Tibial nerve (tissue), 4 donors: ENCODE measurements around the gene TDRD9. TPM values are rescaled to one million over a fixed set of nuclear protein-coding genes. Genes with fewer than 3 reads are reported as not detected.

Source experiments
- DNase-seq, 2 donors: peaks; one replicate each; pipeline ENCODE4 v3.0.0-alpha.2; 2019; ENCODE audit warnings: low spot score in 2 of 2
- H3K27ac ChIP-seq, 4 donors: fragments of 200-600 bp; sonication (generic) in 3 of 4; one replicate each; pipeline ENCODE4 v1.5.1; 2017 to 2019; ENCODE audit warnings: mild to moderate bottlenecking in 1 of 4
- H3K27me3 ChIP-seq, 2 donors: fragments of 200-600 bp; sonication (generic) in 1 of 2; one replicate each; pipeline versions ENCODE4 v1.5.1 to v1.6.0; 2017 to 2019
- H3K36me3 ChIP-seq, 3 donors: fragments of 200-600 bp; sonication (generic); one replicate each; pipeline ENCODE4 v1.5.1; 2018 to 2019
- H3K4me1 ChIP-seq, 4 donors: fragments of 200-600 bp; sonication (generic) in 3 of 4; one replicate each; pipeline ENCODE4 v1.5.1; 2017 to 2019
- H3K4me3 ChIP-seq, 4 donors: fragments of 200-600 bp; sonication (generic) in 3 of 4; one replicate each; pipeline ENCODE4 v1.5.1; 2017 to 2019; ENCODE audit warnings: mild to moderate bottlenecking in 1 of 4, moderate library complexity in 1 of 4
- H3K9me3 ChIP-seq, 4 donors: fragments of 200-600 bp; sonication (generic) in 3 of 4; one replicate each; pipeline ENCODE4 v1.5.1; 2017 to 2019
- EP300 ChIP-seq, 2 donors: sonication (generic); formaldehyde crosslinking; IDR thresholded peaks; one replicate each; pipeline ENCODE4 v1.6.1; 2017; ENCODE audit warnings: antibody characterized with exemption in 2 of 2, mild to moderate bottlenecking in 1 of 2
- POLR2A ChIP-seq, 2 donors: fragments of 450-650 bp; IDR thresholded peaks; one replicate each; pipeline ENCODE4 v1.6.1; 2017; ENCODE audit warnings: antibody characterized with exemption in 2 of 2, mild to moderate bottlenecking in 2 of 2, moderate library complexity in 2 of 2
- WGBS, 2 donors: methylation state at CpG; one replicate each; pipeline ENCODE4 v1.1.5; 2018; 5-methylcytosine and 5-hydroxymethylcytosine counted together
- total RNA-seq, 4 donors: library from RNA; depleted of rRNA; stranded (reverse); fragments of >200 nt; gene quantifications; one replicate each; pipeline ENCODE4 v1.1.0, GENCODE V29; 2016
- TF ChIP-seq, protein P1 (sequence below), 5 experiments: fragments of 200-600 bp in 3 of 5; fragments of 450-650 bp in 2 of 5; sonication (generic) in 3 of 5; IDR thresholded peaks; one replicate each; pipeline ENCODE4 v1.5.1; 2016 to 2019; ENCODE audit warnings: antibody characterized with exemption in 5 of 5, mild to moderate bottlenecking in 3 of 5, moderate library complexity in 2 of 5

TDRD9 gene
- total RNA-seq, 4 donors from 2014 or later, result under 0.01 to 1.9 (median 1.4) TPM

DNA sequence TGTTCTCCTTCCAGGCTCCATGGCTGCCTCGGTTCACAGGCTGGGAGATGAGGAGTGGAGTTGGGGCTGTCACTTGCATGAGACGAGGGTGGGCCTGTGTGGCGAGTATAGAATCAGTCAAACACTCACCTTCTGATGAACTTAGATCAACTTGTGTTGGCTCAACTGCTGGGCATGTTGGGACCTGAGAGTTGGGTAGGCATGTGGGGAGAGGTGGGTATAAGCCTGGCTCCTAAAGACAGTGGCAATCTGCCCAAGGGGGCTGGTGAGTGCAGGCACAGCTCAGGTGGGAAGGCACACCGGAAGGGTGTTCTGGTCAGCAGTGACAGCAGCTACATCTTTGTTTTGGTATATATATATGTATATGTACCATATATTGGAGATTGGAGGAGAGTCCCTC lies 30.1 kb upstream of the TDRD9 start:
- Histone ChIP-seq H3K4me3 (no peak overlapping the region), H3K9me3 (no peaks in the 10 kb centered on the region), H3K36me3 (no peaks in the 10 kb centered on the region), H3K27ac (no peak overlapping the region), H3K4me1 (no peaks in the 10 kb centered on the region), H3K27me3 (no peaks in the 10 kb centered on the region)
- WGBS, 2 donors, result 88 to 98% methylated on average over 4 of the region's 4 CpGs
- TF ChIP-seq EP300 (IDR thresholded peaks at IDR 0.05) (no peak), POLR2A (IDR thresholded peaks at IDR 0.05) (no peak)
- TF ChIP-seq, protein P1, sequence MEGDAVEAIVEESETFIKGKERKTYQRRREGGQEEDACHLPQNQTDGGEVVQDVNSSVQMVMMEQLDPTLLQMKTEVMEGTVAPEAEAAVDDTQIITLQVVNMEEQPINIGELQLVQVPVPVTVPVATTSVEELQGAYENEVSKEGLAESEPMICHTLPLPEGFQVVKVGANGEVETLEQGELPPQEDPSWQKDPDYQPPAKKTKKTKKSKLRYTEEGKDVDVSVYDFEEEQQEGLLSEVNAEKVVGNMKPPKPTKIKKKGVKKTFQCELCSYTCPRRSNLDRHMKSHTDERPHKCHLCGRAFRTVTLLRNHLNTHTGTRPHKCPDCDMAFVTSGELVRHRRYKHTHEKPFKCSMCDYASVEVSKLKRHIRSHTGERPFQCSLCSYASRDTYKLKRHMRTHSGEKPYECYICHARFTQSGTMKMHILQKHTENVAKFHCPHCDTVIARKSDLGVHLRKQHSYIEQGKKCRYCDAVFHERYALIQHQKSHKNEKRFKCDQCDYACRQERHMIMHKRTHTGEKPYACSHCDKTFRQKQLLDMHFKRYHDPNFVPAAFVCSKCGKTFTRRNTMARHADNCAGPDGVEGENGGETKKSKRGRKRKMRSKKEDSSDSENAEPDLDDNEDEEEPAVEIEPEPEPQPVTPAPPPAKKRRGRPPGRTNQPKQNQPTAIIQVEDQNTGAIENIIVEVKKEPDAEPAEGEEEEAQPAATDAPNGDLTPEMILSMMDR (IDR thresholded peaks at IDR 0.05), result no peak
- DNase-seq, result no peak

DNA sequence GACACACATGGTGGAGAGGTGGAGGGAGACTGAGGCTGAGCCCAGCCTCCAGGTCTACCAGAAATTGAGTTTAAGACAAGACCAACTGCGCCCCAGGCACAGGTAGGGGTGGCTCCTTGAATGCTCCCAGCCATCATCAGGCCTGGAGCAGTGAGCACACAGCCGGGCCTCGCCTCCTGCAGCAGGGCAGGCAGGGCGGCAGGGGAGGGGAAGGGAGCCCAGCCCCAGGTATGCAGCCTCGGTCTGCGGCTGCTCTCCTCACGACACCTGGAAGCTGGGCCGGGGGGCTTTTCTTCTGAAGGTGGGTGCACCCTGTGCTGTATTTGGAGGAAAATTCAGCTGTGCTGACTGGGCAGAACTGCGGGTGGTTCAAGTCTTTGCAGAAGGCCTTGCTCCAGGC lies 29.5 kb upstream of the TDRD9 start:
- no peaks in the 10 kb centered on the region for H3K27me3 ChIP-seq
- 78 to 83% methylated on average over 8 to 9 of the region's 9 CpGs for WGBS, 2 donors
- H3K4me1 ChIP-seq, result no peaks in the 10 kb centered on the region
- no peaks in the 10 kb centered on the region for H3K36me3 ChIP-seq
- TF ChIP-seq, protein P1 (IDR thresholded peaks at IDR 0.05), result no peak
- TF ChIP-seq POLR2A (IDR thresholded peaks at IDR 0.05) (no peak), EP300 (IDR thresholded peaks at IDR 0.05) (no peak)
- H3K4me3 ChIP-seq, result no peak overlapping the region
- H3K9me3 ChIP-seq, result no peaks in the 10 kb centered on the region
- no peak for DNase-seq
- no peak overlapping the region for H3K27ac ChIP-seq

GRCh38 chr14:103899316-103899715 lies 28.9 kb upstream of the TDRD9 start:
- Histone ChIP-seq H3K9me3 (no peaks in the 10 kb centered on the region), H3K4me3 (no peak overlapping the region), H3K4me1 (no peaks in the 10 kb centered on the region), H3K36me3 (no peaks in the 10 kb centered on the region), H3K27ac (no peak overlapping the region), H3K27me3 (no peaks in the 10 kb centered on the region)
- DNase-seq, result no peak
- TF ChIP-seq, protein P1 (IDR thresholded peaks at IDR 0.05), result no peak
- TF ChIP-seq EP300 (IDR thresholded peaks at IDR 0.05) (no peak), POLR2A (IDR thresholded peaks at IDR 0.05) (no peak)
- WGBS, 2 donors, result 68 to 70% methylated on average over 13 of the region's 13 CpGs

DNA sequence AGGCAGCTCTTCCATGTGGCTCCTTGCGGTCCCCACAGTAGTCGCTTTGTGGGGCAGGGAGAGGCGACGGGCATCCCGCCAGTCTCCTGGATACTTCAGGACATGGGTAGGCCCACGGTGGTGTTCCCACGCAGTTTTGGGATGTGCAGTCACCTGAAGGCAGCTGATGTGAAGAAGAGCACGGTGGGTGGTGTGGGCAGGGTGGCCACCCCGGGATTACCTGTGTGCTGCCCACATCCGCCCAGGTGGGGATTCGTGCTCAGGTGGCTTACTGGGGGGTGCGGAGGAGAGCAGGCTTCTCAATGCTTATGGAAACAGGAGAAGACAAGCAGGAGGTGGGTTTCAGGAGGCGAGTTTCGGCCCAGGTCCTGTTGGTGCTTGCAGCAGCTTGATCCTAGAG lies 28.4 kb upstream of the TDRD9 start:
- Histone ChIP-seq H3K27ac (no peak overlapping the region), H3K27me3 (no peaks in the 10 kb centered on the region), H3K9me3 (no peaks in the 10 kb centered on the region), H3K4me1 (no peaks in the 10 kb centered on the region), H3K36me3 (no peaks in the 10 kb centered on the region), H3K4me3 (no peak overlapping the region)
- 89 to 96% methylated on average over 8 to 14 of the region's 14 CpGs for WGBS, 2 donors
- no peak for DNase-seq
- TF ChIP-seq, protein P1 (IDR thresholded peaks at IDR 0.05), result no peak
- no peak for TF ChIP-seq POLR2A (IDR thresholded peaks at IDR 0.05)
- TF ChIP-seq EP300 (IDR thresholded peaks at IDR 0.05), result no peak

- WGBS, 2 donors, result 88 to 98% methylated on average over 2 of the region's 2 CpGs
- Histone ChIP-seq H3K36me3 (no peaks in the 10 kb centered on the region), H3K9me3 (no peaks in the 10 kb centered on the region), H3K27ac (no peak overlapping the region), H3K4me1 (peaks cover 0 to under 1% (median 0%) of the 10 kb centered on the region in 4 donors), H3K4me3 (no peak overlapping the region), H3K27me3 (no peaks in the 10 kb centered on the region)
- TF ChIP-seq, protein P1 (IDR thresholded peaks at IDR 0.05), result no peak
- no peak for TF ChIP-seq POLR2A (IDR thresholded peaks at IDR 0.05)
- TF ChIP-seq EP300 (IDR thresholded peaks at IDR 0.05), result no peak
- no peak for DNase-seq
These were observed 23.7 kb upstream of the TDRD9 start for GRCh38 chr14:103904493-103905107.
